ENCODE measurements around the gene SLC38A3.

- TF ChIP-seq, protein P1, sequence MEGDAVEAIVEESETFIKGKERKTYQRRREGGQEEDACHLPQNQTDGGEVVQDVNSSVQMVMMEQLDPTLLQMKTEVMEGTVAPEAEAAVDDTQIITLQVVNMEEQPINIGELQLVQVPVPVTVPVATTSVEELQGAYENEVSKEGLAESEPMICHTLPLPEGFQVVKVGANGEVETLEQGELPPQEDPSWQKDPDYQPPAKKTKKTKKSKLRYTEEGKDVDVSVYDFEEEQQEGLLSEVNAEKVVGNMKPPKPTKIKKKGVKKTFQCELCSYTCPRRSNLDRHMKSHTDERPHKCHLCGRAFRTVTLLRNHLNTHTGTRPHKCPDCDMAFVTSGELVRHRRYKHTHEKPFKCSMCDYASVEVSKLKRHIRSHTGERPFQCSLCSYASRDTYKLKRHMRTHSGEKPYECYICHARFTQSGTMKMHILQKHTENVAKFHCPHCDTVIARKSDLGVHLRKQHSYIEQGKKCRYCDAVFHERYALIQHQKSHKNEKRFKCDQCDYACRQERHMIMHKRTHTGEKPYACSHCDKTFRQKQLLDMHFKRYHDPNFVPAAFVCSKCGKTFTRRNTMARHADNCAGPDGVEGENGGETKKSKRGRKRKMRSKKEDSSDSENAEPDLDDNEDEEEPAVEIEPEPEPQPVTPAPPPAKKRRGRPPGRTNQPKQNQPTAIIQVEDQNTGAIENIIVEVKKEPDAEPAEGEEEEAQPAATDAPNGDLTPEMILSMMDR (IDR thresholded peaks at IDR 0.05; ENCODE audit: control extremely low read depth in 1 of 3, insufficient read depth in 1 of 3, low read depth in 1 of 3, low read length in 3 of 3): no peak
- no peak for TF ChIP-seq CEBPB (IDR thresholded peaks at IDR 0.05; ENCODE audit: low read depth, low read length)
Observed at GRCh38 chr3:50261505-50261904, 56.4 kb downstream of the SLC38A3 start.

Measured in H1 (cell line).